ENCODE results near the gene SLC66A3. TPM values are rescaled to one million over a fixed set of nuclear protein-coding genes. Genes with fewer than 3 reads are reported as not detected.

SLC66A3 gene
- polyA plus RNA-seq, 1 donor (not counting 4 experiments of a cell fraction or from before 2014, with no cell fraction given): 31.1 TPM

DNA sequence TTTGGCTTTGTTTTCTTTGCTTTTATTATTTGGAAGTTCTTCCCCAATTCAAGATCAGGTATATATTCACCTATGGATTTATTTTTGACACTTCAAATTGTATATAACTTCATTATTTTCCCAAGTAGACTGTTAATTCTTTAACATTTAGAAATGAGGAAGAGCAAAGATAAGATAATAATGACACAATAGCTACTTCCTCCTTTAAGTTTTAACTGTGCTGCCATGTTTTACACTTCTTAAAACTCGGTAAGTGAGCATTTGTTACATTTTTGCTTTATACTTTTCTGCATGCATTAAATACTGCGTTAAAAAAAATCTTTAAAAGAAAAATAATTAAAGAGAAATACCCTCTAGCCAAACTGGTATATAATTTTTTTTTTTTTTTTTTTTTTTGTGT lies 32.5 kb downstream of the SLC66A3 start:
- dilution Hi-C loops (cut with MboI; ENCODE audit: extremely low pct_ligation_motif_present, low sequenced_read_pairs): no loop called here
- H3K9me1 ChIP-seq (ENCODE audit: control insufficient read depth, extremely low read depth, insufficient read depth, low read length): no peaks in the 10 kb centered on the region
- peaks cover 3 to 6% of the 10 kb centered on the region in 2 experiments for H3K36me3 ChIP-seq (ENCODE audit: control insufficient read depth in 2 of 2, extremely low read depth in 1 of 2, insufficient read depth in 2 of 2, low read length in 2 of 2)
- no peak overlapping the region for H3K27ac ChIP-seq (ENCODE audit: control insufficient read depth, insufficient read depth, low read length)
- H3K4me1 ChIP-seq (ENCODE audit: control insufficient read depth, extremely low read depth, insufficient read depth, low read length): no peaks in the 10 kb centered on the region
- TF ChIP-seq, protein P1, sequence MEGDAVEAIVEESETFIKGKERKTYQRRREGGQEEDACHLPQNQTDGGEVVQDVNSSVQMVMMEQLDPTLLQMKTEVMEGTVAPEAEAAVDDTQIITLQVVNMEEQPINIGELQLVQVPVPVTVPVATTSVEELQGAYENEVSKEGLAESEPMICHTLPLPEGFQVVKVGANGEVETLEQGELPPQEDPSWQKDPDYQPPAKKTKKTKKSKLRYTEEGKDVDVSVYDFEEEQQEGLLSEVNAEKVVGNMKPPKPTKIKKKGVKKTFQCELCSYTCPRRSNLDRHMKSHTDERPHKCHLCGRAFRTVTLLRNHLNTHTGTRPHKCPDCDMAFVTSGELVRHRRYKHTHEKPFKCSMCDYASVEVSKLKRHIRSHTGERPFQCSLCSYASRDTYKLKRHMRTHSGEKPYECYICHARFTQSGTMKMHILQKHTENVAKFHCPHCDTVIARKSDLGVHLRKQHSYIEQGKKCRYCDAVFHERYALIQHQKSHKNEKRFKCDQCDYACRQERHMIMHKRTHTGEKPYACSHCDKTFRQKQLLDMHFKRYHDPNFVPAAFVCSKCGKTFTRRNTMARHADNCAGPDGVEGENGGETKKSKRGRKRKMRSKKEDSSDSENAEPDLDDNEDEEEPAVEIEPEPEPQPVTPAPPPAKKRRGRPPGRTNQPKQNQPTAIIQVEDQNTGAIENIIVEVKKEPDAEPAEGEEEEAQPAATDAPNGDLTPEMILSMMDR (optimal IDR thresholded peaks at IDR 0.05 in 1 of 3, IDR thresholded peaks at IDR 0.05 in 1 of 3, conservative IDR thresholded peaks at IDR 0.05 in 1 of 3; ENCODE audit: extremely low read depth in 1 of 3, insufficient read depth in 2 of 3, low read length in 3 of 3): no peak
- no peak for TF ChIP-seq EZH2 (IDR thresholded peaks at IDR 0.05; ENCODE audit: low read length)
- H3K4me2 ChIP-seq (ENCODE audit: control insufficient read depth, extremely low read depth, insufficient read depth, low read depth, low read length): no peak overlapping the region
- no peak for DNase-seq (ENCODE audit: low read depth, low spot score)
- no peak overlapping the region for H3K9ac ChIP-seq (ENCODE audit: control insufficient read depth, extremely low read depth, insufficient read depth, low read length)
- H3K27me3 ChIP-seq (ENCODE audit: control insufficient read depth, extremely low read depth, insufficient read depth, low read length): no peaks in the 10 kb centered on the region
- no peak overlapping the region for H3K4me3 ChIP-seq (ENCODE audit: control insufficient read depth in 2 of 3, extremely low read depth in 1 of 3, insufficient read depth in 2 of 3, low read depth in 1 of 3, low read length in 3 of 3)
- no peak overlapping the region for H2AFZ ChIP-seq (ENCODE audit: control insufficient read depth, low read length)
- no peaks in the 10 kb centered on the region for H4K20me1 ChIP-seq (ENCODE audit: control insufficient read depth, extremely low read depth, insufficient read depth, low read length)
- H3K9me3 ChIP-seq (ENCODE audit: control insufficient read depth, low read depth, low read length): no peaks in the 10 kb centered on the region
- H3K79me2 ChIP-seq (ENCODE audit: control insufficient read depth, insufficient read depth, low read length): no peaks in the 10 kb centered on the region
- FAIRE-seq: no peak

DNA sequence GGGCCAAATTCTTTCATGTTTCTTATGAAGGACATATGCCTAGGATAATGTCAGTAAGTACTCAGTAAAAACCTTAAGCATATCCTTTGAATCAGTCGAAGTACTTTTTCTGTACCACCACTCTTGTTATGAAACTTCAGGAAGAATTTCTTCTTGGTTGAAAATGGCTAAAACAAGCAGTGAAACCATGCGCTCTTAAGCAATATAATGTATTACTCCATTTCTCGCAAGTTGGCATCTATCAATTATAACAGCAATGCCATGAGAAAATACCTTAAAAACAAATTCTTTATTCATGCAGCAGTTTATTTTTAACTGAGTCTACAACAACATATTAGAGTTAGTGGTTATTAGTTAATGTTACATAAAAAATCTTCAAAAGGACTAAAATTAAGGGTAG lies 41.0 kb downstream of the SLC66A3 start:
- TF ChIP-seq, protein P1 (optimal IDR thresholded peaks at IDR 0.05 in 1 of 3, IDR thresholded peaks at IDR 0.05 in 1 of 3, conservative IDR thresholded peaks at IDR 0.05 in 1 of 3; ENCODE audit: extremely low read depth in 1 of 3, insufficient read depth in 2 of 3, low read length in 3 of 3): no peak
- TF ChIP-seq EZH2 (IDR thresholded peaks at IDR 0.05; ENCODE audit: low read length): no peak
- DNase-seq (ENCODE audit: low read depth, low spot score): no peak
- dilution Hi-C loops (cut with MboI; ENCODE audit: extremely low pct_ligation_motif_present, low sequenced_read_pairs): no loop called here

More for the DNA sequence above, 41.0 kb downstream of the SLC66A3 start:
- Histone ChIP-seq H3K9me1 (ENCODE audit: control insufficient read depth, extremely low read depth, insufficient read depth, low read length) (no peaks in the 10 kb centered on the region), H3K79me2 (ENCODE audit: control insufficient read depth, insufficient read depth, low read length) (no peaks in the 10 kb centered on the region), H3K9ac (ENCODE audit: control insufficient read depth, extremely low read depth, insufficient read depth, low read length) (no peak overlapping the region), H3K9me3 (ENCODE audit: control insufficient read depth, low read depth, low read length) (no peaks in the 10 kb centered on the region), H3K4me3 (ENCODE audit: control insufficient read depth in 2 of 3, extremely low read depth in 1 of 3, insufficient read depth in 2 of 3, low read depth in 1 of 3, low read length in 3 of 3) (no peak overlapping the region), H3K27ac (ENCODE audit: control insufficient read depth, insufficient read depth, low read length) (no peak overlapping the region), H3K36me3 (ENCODE audit: control insufficient read depth in 2 of 2, extremely low read depth in 1 of 2, insufficient read depth in 2 of 2, low read length in 2 of 2) (peaks cover 2 to 6% of the 10 kb centered on the region in 2 experiments), H2AFZ (ENCODE audit: control insufficient read depth, low read length) (no peak overlapping the region), H3K27me3 (ENCODE audit: control insufficient read depth, extremely low read depth, insufficient read depth, low read length) (no peaks in the 10 kb centered on the region), H4K20me1 (ENCODE audit: control insufficient read depth, extremely low read depth, insufficient read depth, low read length) (no peaks in the 10 kb centered on the region), H3K4me1 (ENCODE audit: control insufficient read depth, extremely low read depth, insufficient read depth, low read length) (no peaks in the 10 kb centered on the region), H3K4me2 (ENCODE audit: control insufficient read depth, extremely low read depth, insufficient read depth, low read depth, low read length) (no peak overlapping the region)
- no peak for FAIRE-seq
